Measurements from ENCODE around the gene ZNF184.

Gene ZNF184

GRCh38 chr6:27495386-27496135, 22.7 kb upstream of the ZNF184 start:
- no peak overlapping the region for H2AFZ ChIP-seq (ENCODE audit: low read length)
- peak overlapping the region; percentile 35; the same call in 1 of the 2 replicates for H3K9ac ChIP-seq (ENCODE audit: low read length)
- peak overlapping the region; percentile 58 for H3K4me3 ChIP-seq (ENCODE audit: low read depth, low read length, poor library complexity, severe bottlenecking)
- no peaks in the 10 kb centered on the region for H3K27me3 ChIP-seq (ENCODE audit: insufficient read depth, low read length)
- H3K9me2 ChIP-seq (ENCODE audit: low read depth, low read length): no peaks in the 10 kb centered on the region
- no peaks in the 10 kb centered on the region for H4K20me1 ChIP-seq (ENCODE audit: insufficient read depth, low read length)
- H3F3A ChIP-seq (ENCODE audit: insufficient read depth, low read length): no peaks in the 10 kb centered on the region
- no peaks in the 10 kb centered on the region for H3K9me3 ChIP-seq (ENCODE audit: low read length)
- no peaks in the 10 kb centered on the region for H3K36me3 ChIP-seq (ENCODE audit: insufficient read depth, low read length)
- H3K4me2 ChIP-seq (ENCODE audit: low read length): peak overlapping the region; percentile 61
- no peak overlapping the region for H3K27ac ChIP-seq (ENCODE audit: low read depth, low read length, poor library complexity, severe bottlenecking)
- no peaks in the 10 kb centered on the region for H3K79me2 ChIP-seq (ENCODE audit: insufficient read depth, low read length)
- TF ChIP-seq CTCF (IDR thresholded peaks at IDR 0.05; ENCODE audit: low read length) (peak; percentile 7; the same call in 1 of the 2 replicates), EZH2 (IDR thresholded peaks at IDR 0.05; ENCODE audit: borderline replicate concordance, low read length) (no peak)
- H3K4me1 ChIP-seq (ENCODE audit: insufficient read depth, low read length, severe bottlenecking): peaks cover 12% of the 10 kb centered on the region

- Histone ChIP-seq H2AFZ (ENCODE audit: low read length) (no peak overlapping the region), H3K4me1 (ENCODE audit: insufficient read depth, low read length, severe bottlenecking) (peaks cover 12% of the 10 kb centered on the region), H3K4me2 (ENCODE audit: low read length) (peak overlapping the region; percentile 61), H3K36me3 (ENCODE audit: insufficient read depth, low read length) (no peaks in the 10 kb centered on the region), H3K9me3 (ENCODE audit: low read length) (no peaks in the 10 kb centered on the region), H3K4me3 (ENCODE audit: low read depth, low read length, poor library complexity, severe bottlenecking) (peak overlapping the region; percentile 58), H3F3A (ENCODE audit: insufficient read depth, low read length) (no peaks in the 10 kb centered on the region), H3K9ac (ENCODE audit: low read length) (peak overlapping the region; percentile 35; the same call in 1 of the 2 replicates), H3K27ac (ENCODE audit: low read depth, low read length, poor library complexity, severe bottlenecking) (no peak overlapping the region), H3K27me3 (ENCODE audit: insufficient read depth, low read length) (no peaks in the 10 kb centered on the region), H3K9me2 (ENCODE audit: low read depth, low read length) (no peaks in the 10 kb centered on the region), H3K79me2 (ENCODE audit: insufficient read depth, low read length) (no peaks in the 10 kb centered on the region), H4K20me1 (ENCODE audit: insufficient read depth, low read length) (no peaks in the 10 kb centered on the region)
- no peak for TF ChIP-seq EZH2 (IDR thresholded peaks at IDR 0.05; ENCODE audit: borderline replicate concordance, low read length)
- no peak for TF ChIP-seq CTCF (IDR thresholded peaks at IDR 0.05; ENCODE audit: low read length)
These were observed 22.1 kb upstream of the ZNF184 start for GRCh38 chr6:27494987-27495385.

- Histone ChIP-seq H3K9me2 (ENCODE audit: low read depth, low read length) (no peaks in the 10 kb centered on the region), H3K27ac (ENCODE audit: low read depth, low read length, poor library complexity, severe bottlenecking) (no peak overlapping the region)
- TF ChIP-seq EZH2 (IDR thresholded peaks at IDR 0.05; ENCODE audit: borderline replicate concordance, low read length): no peak
- TF ChIP-seq CTCF (IDR thresholded peaks at IDR 0.05; ENCODE audit: low read length): no peak
These were observed 21.2 kb upstream of the ZNF184 start for GRCh38 chr6:27494103-27494502.

More at GRCh38 chr6:27494103-27494502, 21.2 kb upstream of the ZNF184 start:
- H3K27me3 ChIP-seq (ENCODE audit: insufficient read depth, low read length): no peaks in the 10 kb centered on the region
- H3K79me2 ChIP-seq (ENCODE audit: insufficient read depth, low read length): no peaks in the 10 kb centered on the region
- H3K36me3 ChIP-seq (ENCODE audit: insufficient read depth, low read length): no peaks in the 10 kb centered on the region
- no peaks in the 10 kb centered on the region for H4K20me1 ChIP-seq (ENCODE audit: insufficient read depth, low read length)
- no peak overlapping the region for H2AFZ ChIP-seq (ENCODE audit: low read length)
- no peaks in the 10 kb centered on the region for H3K9me3 ChIP-seq (ENCODE audit: low read length)
- no peak overlapping the region for H3K4me2 ChIP-seq (ENCODE audit: low read length)
- H3F3A ChIP-seq (ENCODE audit: insufficient read depth, low read length): no peaks in the 10 kb centered on the region
- H3K9ac ChIP-seq (ENCODE audit: low read length): no peak overlapping the region
- no peak overlapping the region for H3K4me3 ChIP-seq (ENCODE audit: low read depth, low read length, poor library complexity, severe bottlenecking)
- peaks cover 12% of the 10 kb centered on the region for H3K4me1 ChIP-seq (ENCODE audit: insufficient read depth, low read length, severe bottlenecking)

Data from OCI-LY1 (cell line).